T-helper 1 cell treated with Interleukin-12 subunit alpha and Interleukin-12 subunit beta and Interleukin-4 antibody, amounts not matched to agents 30 μg/mL and 1 μg/mL, for 36 hours (primary cell): ENCODE results near the gene PANX2.

Source experiments
- H3K27ac Mint-ChIP-seq: one replicate; pipeline ENCODE4 v1.8.0; 2021; ENCODE audit warnings: mild to moderate bottlenecking, mixed read lengths
- H3K27me3 Mint-ChIP-seq: one replicate; pipeline ENCODE4 v1.8.0; 2021; ENCODE audit warnings: low read depth, mixed read lengths
- H3K36me3 Mint-ChIP-seq: one replicate; pipeline ENCODE4 v1.8.0; 2021; ENCODE audit warnings: low read depth, mixed read lengths
- H3K4me1 Mint-ChIP-seq: one replicate; pipeline ENCODE4 v1.8.0; 2021; ENCODE audit warnings: low read depth, mixed read lengths
- H3K4me3 Mint-ChIP-seq: one replicate; pipeline ENCODE4 v1.8.0; 2021; ENCODE audit warnings: mild to moderate bottlenecking, moderate library complexity, mixed read lengths
- H3K9me3 Mint-ChIP-seq: one replicate; pipeline ENCODE4 v1.8.0; 2021; ENCODE audit warnings: mixed read lengths

Gene PANX2

GRCh38 chr22:50183141-50183971 is 12.8 kb downstream of the PANX2 start:
- Mint-ChIP-seq H3K27me3 (no peaks in the 10 kb centered on the region), H3K27ac (no peak overlapping the region)

DNA sequence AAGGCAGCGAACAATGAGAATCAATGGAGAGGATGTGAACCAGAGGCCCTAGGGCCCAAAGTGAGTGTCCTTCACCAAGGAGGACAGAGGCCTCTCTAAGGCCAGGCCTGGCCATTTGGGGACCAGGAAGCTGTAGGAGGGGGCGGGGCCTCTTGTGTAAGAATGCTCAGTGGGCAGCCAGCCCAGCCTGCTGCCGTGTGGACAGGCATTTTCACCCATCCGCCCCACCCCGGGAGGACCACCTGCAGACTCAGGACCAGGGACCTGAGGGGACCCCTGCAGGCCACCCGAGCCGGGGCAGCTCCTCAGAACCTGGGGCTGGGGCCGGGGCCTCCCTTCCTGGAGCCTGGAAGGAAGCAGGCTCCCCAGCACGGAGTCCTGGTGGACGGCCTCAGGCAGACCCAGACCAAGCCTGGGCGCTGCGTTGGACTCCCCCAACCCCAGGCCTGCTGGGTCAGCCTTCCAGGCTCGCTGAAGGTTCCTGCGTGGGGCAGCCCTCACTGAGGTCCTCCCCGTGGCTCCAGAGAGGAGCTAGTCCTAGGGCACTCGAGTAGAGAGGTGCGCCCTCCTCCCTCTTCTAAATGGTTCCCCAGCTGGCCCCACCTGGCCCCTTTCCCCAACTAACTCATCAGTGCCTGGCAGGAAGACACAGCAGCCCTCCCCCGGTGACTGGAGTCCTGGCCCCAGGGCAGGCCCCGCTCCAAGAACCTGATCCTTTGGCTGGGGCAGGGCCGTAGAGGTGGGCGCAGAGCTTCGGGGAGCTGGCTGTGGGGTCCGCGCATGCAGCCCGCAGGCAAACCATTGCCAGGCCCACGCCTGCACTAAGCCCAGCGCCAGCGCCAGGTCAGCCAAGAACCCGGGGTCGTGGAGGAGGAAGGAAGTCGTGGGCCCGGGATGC is 13.7 kb downstream of the PANX2 start:
- Mint-ChIP-seq H3K27ac (peak overlapping the region; percentile 55), H3K4me1 (peaks cover 13% of the 10 kb centered on the region), H3K27me3 (no peaks in the 10 kb centered on the region), H3K9me3 (no peaks in the 10 kb centered on the region), H3K4me3 (peak overlapping the region; percentile 25), H3K36me3 (peaks cover 6% of the 10 kb centered on the region)

More at GRCh38 chr22:50183141-50183971, 12.8 kb downstream of the PANX2 start:
- Mint-ChIP-seq H3K4me3 (no peak overlapping the region), H3K36me3 (peaks cover 6% of the 10 kb centered on the region), H3K4me1 (peaks cover 8% of the 10 kb centered on the region), H3K9me3 (no peaks in the 10 kb centered on the region)

DNA sequence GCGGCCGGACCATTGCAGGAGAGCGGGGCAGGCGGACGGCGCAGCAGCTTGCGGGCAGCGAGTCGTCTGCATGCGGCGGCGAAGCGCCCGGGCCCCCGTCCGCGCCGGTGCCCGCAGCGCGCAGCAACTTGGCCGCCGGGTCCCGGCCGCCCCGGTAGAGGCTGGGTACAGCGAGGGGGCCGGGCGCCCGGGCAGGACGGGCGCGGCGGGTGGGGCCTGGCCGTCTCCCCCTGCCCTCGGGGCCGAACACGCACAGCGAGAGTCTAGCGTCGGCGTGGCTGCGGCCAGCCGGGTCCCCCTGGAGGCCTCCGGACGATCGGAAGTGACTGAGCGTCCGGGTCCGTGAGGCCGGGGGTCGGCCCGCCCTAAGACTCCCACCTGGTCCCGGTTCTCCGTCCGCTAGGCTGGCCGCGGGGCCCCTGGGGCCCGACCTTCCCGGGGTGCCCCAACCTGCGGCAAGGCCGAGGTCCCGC is 14.4 kb downstream of the PANX2 start:
- Mint-ChIP-seq H3K4me3 (no peak overlapping the region), H3K36me3 (peaks cover 6% of the 10 kb centered on the region), H3K27me3 (no peaks in the 10 kb centered on the region), H3K9me3 (no peaks in the 10 kb centered on the region), H3K4me1 (peaks cover 19% of the 10 kb centered on the region), H3K27ac (no peak overlapping the region)

GRCh38 chr22:50185375-50186087 is 15.0 kb downstream of the PANX2 start, which contains the start of gene TRABD:
Gene TRABD, plus strand, starts transcription at chr22:50185913. Its CDS starts 7,148 bp downstream, at chr22:50193061.
- Mint-ChIP-seq H3K4me3 (peak within 1 kb of the TSS; percentile 95), H3K4me1 (peaks cover 19% of the 10 kb centered on the region), H3K36me3 (peaks cover 6% of the 10 kb centered on the region), H3K9me3 (no peaks in the 10 kb centered on the region), H3K27ac (peak within 1 kb of the TSS; percentile 94), H3K27me3 (no peaks in the 10 kb centered on the region)

- Mint-ChIP-seq H3K4me1 (peaks cover 21% of the 10 kb centered on the region), H3K36me3 (peaks cover 7% of the 10 kb centered on the region), H3K4me3 (peak overlapping the region; percentile 95), H3K9me3 (no peaks in the 10 kb centered on the region), H3K27me3 (no peaks in the 10 kb centered on the region), H3K27ac (peak overlapping the region; percentile 94)
Measured at GRCh38 chr22:50186181-50186714, 15.7 kb downstream of the PANX2 start.

DNA sequence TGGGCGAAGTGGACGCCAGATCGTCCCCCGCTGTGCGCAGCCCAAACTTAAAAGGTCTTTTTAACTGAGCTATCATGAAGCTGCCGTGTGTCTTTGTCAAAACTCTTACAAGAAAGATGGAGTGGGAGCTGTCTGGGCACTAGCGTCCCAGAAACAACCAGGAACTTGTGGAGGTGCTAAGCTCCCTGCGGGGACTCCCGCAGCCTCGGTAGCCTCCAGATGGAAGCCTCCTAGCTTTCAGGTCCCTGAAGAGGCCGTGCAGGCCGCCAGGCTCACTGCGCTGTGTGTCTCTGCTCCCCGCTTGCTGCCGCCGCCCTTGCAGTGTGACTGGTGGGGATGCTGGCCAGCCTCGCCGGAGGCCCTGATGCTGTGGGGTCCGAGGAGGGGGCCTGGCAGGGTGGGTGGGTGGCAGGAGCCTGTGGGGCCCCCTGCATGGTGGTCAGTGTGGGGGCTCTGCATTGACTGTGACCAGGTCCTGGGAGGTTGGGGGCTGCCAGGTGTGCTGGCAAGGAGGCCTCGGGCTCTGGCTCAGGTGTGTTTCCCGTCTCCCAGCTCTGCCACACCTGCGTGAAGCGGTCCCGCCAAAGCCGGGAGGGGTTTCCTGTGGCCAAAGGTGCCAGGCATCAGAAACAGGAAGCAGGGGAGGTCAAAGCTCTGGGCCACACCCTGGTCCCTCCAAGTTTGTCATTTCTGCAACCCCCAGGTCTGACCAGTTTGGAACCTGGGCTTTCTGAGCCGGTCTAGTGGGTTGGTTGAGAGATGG is 16.4 kb downstream of the PANX2 start:
- Mint-ChIP-seq H3K9me3 (no peaks in the 10 kb centered on the region), H3K27me3 (no peaks in the 10 kb centered on the region), H3K36me3 (peaks cover 11% of the 10 kb centered on the region), H3K4me1 (peaks cover 26% of the 10 kb centered on the region), H3K4me3 (peak overlapping the region; percentile 95), H3K27ac (peak overlapping the region; percentile 94)

DNA sequence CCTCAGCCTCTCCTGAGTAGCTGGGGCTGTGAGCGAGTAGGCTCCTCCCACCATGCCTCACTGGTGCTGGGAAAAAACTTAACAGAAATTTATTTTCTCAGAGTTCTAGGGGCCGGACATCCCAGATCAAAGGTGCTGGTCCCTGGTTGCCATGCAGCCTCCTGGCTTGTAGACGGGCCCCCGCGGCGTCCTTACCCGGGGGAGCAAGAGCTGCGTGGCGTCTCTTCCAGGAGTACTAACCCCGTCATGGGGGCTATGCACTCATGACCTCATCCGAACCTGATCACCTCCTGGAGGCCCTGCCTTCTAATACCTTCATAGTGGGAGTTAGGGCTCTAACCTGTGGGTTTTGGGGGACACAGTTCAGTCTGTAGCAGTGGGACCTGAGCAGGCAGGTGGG is 17.8 kb downstream of the PANX2 start:
- peaks cover 14% of the 10 kb centered on the region for H3K36me3 Mint-ChIP-seq
- no peaks in the 10 kb centered on the region for H3K27me3 Mint-ChIP-seq
- H3K4me3 Mint-ChIP-seq = no peak overlapping the region
- H3K9me3 Mint-ChIP-seq = no peaks in the 10 kb centered on the region
- H3K27ac Mint-ChIP-seq = peak overlapping the region; percentile 36
- peaks cover 35% of the 10 kb centered on the region for H3K4me1 Mint-ChIP-seq

- Mint-ChIP-seq H3K9me3 (no peaks in the 10 kb centered on the region), H3K4me3 (peak overlapping the region; percentile 89), H3K27me3 (no peaks in the 10 kb centered on the region), H3K4me1 (peaks cover 35% of the 10 kb centered on the region), H3K36me3 (peaks cover 14% of the 10 kb centered on the region), H3K27ac (peak overlapping the region; percentile 97)
Measured at GRCh38 chr22:50189184-50189848, 18.8 kb downstream of the PANX2 start.

- Mint-ChIP-seq H3K36me3 (peaks cover 14% of the 10 kb centered on the region), H3K9me3 (no peaks in the 10 kb centered on the region), H3K27me3 (no peaks in the 10 kb centered on the region), H3K27ac (peak overlapping the region; percentile 97), H3K4me1 (peaks cover 35% of the 10 kb centered on the region), H3K4me3 (peak overlapping the region; percentile 89)
Measured at GRCh38 chr22:50189849-50190181, 19.3 kb downstream of the PANX2 start.

DNA sequence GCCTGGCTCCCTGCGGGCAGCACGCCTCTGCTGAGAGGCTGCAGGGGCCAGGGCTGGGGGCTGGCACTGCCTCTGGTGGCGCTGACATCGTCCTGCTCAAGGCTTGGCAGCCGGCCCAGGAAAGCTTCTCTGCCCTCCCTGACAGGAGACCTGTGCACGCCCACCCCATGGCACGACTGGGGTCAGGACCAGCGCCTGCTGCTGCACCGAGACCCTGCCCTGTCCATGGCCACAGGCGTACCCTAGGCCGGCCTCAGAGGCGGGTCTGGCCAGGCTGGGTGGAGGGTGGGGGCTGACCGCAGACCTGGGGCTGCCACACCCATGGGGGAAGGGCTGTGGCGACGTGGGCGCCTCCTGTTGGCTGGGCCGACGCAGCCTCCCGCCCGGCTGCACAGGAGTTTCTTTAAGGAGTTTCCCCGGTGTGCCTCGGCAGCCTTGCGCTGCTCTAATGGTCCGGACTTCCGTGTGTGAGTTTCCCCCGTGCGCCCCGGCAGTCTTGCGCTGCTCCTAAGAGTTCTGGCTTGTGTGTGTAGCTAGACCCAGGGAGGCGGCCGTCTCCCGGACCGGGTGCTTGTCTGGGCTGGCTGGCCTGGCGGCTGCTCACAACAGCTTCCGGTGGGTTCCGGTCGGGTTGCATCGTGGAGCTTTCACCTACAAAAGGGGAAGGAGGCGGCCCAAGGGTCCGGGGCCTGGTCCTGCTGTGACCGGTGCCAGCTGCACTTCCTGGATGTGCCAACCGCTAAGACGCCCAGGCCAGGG is 19.8 kb downstream of the PANX2 start:
- Mint-ChIP-seq H3K27me3 (no peaks in the 10 kb centered on the region), H3K4me3 (peak overlapping the region; percentile 89), H3K36me3 (peaks cover 14% of the 10 kb centered on the region), H3K4me1 (peaks cover 34% of the 10 kb centered on the region), H3K9me3 (no peaks in the 10 kb centered on the region), H3K27ac (peak overlapping the region; percentile 97)

DNA sequence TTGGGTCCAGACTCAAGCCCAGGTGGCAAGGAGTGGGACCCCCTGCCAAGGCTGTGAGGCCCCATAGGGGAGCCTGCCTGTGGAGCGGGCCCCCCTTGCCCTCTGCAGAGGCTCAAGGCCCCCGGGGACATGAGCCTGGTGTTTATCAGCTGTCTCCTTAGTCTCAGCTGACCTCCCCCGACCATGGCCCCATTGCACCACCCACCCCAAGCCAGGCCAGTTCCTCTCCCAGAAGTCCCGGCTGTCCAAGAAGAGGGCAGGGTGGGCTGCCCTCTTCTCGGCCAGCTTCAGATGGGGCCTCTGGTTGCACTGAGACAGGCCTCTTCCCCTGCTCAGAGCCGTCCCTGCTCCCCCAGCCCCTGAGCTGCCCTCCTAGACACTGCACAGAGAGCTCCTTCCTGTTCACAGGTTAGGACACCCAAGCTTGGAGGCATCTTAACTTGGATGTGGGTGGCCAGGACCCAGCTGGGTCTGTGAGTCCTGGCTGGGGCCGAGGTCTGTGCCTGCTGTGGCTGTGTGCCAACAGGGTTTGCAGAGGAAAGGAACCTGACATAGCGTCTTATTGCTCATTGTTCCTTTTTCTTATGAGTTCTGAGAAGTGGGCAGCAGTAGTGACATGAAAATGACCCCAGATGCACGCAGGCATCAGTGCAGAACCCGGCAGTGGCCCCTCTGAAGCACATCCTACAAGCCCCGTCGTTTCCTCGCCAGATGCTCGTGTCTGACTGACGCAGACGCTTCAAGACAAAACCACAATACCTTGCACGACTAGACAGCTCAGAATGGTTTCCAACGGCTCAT is 20.6 kb downstream of the PANX2 start:
- peak overlapping the region; percentile 97 for H3K27ac Mint-ChIP-seq
- H3K9me3 Mint-ChIP-seq = no peaks in the 10 kb centered on the region
- peak overlapping the region; percentile 89 for H3K4me3 Mint-ChIP-seq
- H3K4me1 Mint-ChIP-seq = peaks cover 33% of the 10 kb centered on the region
- H3K27me3 Mint-ChIP-seq = no peaks in the 10 kb centered on the region
- peaks cover 14% of the 10 kb centered on the region for H3K36me3 Mint-ChIP-seq
